ENCODE measurements around the gene IRAK2.
"Not testable (repeated sequence)": the region's sequence is repeated elsewhere in the genome, so short reads cannot be mapped to it uniquely, and the experiment has no call there.

Gene IRAK2

DNA sequence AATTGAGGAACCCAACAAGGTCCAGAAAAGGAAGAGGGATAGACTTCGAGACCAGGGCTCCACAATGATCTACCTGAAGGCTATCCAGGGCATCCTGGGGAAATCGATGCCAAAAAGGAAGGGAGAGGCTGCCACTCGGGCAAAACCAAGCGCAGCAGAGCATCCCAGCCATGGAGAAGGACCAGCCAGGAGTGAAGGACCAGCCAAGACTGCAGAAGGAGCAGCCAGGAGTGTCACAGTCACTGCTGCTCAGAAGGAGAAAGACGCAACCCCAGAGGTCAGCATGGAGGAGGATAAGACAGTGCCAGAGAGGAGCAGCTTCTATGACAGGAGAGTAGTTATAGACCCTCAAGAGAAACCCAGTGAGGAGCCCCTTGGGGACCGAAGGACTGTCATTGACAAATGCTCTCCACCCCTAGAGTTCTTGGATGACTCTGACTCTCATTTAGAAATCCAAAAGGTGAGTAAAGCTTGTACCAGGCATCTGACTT, 95.5 kb downstream of the IRAK2 start:
- no peak for FAIRE-seq

DNA sequence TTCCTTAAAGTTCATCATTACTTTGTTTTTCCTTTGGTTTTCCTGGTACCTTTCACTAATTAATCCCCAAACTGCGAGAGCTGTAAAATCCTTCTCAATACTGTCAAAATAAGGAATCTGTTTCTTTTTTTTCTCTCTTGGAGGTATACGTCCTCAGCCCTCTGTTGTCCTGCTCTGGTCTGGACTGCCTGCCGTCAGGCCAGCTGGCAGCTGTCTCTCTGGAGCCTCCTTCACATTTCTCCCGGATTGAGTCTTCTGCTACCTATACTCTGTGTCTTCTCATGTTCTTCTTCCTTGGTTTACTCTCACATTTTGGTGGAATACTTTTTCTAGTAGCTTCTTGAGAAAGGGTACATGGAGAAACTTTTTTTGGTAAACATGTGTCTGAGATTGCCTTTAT, 97.3 kb downstream of the IRAK2 start:
- FAIRE-seq: no peak

DNA sequence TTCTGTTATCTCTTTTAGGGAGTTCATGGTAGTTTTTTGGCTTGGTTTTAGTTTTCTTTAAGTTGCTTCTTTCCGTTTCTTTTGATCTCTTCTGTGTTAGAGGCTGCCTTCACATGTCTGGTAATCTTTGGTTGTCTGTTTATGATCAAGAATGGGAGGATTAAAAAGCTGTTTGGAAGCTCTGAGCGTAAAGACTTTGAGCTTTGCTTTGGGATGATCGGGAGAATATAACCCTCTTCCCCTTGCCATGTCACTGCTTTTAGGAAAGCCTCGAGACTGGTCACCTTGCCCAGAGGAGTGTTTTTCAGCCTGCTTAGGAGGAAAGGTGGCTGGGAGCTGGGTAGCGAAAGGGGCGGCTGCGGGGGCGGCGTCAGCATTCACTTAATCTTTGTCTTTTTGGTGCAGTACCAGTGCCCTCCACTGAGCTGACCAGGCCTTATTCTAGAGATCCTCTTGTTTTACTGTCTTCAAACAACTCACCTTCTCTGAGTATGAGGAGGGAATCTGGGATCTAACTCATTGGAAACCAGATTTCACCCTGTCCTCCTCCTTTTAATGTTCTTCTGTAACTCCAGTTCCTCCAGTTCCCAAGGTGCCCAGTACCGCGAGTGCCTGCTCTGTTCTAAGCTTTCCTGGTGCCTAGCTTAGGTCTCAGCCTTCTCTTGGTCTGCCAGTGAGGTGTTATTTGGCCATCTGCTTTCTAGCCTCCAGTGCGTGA, 99.1 kb downstream of the IRAK2 start:
- no peak for FAIRE-seq

DNA sequence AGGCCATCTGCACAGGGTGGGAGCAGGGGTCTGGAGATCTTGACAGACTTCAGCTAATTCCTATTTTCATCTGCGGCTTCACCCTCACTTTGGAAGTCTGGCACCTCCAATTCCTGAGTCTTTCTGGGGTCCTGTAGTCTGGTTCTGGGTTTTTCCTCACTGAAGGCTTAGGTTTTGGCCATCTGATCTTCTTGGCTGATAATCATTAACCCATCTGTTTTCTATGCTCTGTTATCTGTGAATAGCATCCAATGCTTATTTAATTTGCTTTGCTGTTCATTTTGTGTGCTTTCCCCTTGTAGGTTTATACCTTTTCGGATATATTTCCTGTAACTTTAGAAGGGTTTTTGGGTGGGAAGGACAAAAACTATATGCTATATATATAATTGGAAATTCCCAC, 101.1 kb downstream of the IRAK2 start:
- FAIRE-seq: no peak

DNA sequence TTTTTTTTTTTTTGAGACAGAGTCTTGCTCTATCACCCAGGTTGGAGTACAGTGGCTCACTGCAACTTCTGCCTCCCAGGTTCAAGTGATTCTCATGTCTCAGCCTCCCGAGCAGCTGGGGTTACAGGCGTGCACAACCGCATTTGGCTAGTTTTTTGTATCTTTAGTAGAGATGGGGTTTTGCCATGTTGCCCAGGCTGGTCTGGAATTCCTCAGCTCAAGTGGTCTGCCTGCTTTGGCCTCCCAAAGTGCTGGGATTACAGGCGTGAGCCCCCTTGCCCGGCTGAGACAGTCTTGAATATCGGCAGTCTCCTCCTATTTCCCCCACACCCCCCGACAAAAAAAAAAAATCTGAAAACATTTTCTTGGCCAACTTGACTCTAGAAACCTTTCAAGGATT, 102.2 kb downstream of the IRAK2 start:
- FAIRE-seq: not testable (repeated sequence)

DNA sequence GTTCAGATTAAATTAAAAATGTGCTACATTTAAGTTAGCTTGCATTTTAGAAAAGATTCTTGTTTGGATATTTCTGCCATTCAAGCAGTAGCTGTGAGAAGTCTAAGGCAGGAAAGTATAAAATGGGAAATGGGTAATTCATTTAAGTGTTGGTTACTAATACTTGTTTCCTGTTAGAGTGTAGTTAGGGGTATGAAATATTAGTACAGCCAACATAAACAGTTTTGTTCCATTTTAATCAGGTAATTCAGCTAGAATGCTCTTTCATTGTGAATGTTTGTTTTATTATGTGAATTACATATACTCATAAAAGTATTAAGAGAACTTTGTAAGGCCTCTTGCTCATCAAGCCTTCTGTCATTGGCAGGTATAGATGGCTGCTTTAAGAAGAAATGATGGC, 103.4 kb downstream of the IRAK2 start:
- no peak for FAIRE-seq

DNA sequence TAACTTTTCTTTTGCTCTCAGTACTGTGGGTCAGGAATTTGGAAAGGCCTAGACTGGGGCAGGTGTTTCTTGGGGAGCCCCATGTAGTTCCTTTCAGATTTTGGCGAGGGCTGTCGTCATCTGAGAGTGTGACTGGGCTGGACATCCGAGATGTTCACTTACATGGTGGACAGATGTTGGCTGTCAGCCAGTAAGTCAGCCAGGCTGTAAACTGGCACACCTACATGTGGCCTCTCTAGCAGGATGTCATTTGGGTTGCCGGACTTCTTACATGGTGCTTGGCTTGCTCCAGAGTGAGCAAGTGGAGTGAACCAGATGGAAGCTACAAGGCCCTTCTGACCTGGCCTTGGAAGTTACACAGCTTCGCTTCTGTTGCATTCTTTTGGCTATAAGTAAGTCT, 104.2 kb downstream of the IRAK2 start:
- no peak for FAIRE-seq

DNA sequence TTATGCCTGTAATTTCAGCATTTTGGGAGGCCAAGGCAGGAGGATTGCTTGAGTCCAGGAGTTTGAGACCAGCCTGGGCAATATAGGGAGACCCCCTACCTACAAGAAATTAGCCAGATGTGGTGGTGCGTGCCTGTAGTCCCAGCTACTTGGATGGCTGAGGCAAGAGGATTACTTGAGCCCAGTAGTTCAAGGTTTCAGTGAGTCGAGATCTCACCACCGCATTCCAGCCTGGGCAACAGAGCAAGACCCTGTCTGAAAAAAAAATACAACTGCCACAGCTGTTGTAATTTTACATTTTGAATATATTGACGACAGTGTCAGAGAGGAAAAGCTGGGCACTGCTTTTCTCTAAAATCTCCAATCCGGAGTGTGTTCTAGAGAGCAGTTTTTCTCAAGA, 104.7 kb downstream of the IRAK2 start:
- no peak for FAIRE-seq

DNA sequence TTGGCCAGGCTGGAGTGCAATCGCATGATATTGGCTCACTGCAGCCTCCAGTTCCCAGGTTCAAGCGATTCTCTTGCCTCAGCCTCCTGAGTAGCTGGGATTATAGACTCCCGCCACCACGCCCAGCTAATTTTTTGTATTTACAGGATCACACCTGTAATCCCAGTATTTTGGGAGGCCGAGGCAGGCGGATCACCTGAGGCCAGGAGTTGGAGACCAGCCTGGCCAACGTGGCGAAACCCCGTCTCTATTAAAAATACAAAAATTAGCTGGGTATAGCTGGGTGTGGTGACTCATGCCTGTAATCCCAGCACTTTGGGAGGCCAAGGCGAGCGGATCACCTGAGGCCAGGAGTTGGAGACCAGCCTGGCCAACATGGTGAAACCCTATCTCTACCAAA, 107.8 kb downstream of the IRAK2 start:
- FAIRE-seq: not testable (repeated sequence)

DNA sequence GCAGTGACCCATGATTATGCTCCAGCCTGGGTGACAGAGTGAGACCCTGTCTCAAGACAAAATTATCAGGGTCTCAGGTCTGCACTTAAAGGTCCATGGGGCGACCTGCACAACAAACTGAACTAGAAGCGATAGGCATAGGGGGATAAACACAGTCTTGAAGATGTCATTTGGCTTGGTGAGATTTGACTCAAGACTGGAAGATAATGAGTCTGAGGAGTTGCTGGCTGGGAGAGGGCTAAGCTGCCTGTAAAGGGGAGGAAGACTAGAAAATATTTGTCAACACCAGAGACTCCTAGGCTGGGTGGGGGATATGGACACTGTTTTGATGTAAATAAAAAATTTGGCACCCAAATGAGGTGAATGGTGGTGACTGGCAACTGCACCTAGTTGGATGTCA, 108.3 kb downstream of the IRAK2 start:
- FAIRE-seq: no peak

DNA sequence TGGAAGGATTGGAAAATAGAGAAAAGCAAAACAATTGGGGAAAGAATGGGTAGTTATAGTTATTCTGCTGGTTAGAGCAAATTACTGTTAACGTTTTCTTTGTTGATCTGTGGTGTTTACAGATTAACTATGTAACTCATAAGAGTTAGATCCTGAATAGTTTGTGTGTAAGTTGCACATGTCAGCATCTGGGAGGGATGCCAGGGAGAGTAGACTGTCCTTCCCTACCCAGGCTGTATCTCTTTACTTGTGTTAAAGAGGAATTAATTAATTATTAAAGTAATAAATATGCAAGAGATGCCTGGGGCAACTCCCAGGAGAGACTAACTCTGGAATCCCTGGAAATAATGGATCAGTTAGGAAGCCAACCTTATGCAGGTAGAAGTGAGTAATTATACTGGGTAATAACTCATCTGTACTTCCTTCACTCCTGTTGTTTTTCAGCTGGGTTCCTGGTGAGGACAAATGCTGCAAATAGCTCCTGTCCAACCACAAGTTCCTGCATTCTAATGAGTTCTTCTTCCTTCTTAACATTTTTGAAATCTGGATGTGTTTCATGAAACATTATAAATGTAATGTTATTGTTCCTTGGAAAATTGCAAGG, 109.1 kb downstream of the IRAK2 start:
- no peak for FAIRE-seq

DNA sequence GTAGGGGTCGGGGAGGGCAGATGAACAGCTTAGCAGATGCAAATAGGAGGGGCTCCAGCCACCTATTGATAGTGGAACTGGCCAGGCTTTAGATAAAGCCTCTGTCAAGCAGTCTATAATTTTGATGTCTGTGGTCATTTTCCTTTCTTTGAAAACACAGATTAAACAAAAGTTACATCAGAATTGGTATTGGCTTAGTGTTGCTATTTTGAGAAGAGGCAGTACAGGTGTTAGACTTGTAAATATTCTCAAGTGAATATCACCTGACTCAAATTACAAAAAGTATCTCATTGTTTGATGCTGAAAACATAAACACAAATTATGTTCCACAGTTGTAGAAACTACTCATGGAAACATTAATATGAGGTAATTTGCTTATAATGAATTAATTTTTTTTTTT, 109.9 kb downstream of the IRAK2 start:
- FAIRE-seq: no peak

DNA sequence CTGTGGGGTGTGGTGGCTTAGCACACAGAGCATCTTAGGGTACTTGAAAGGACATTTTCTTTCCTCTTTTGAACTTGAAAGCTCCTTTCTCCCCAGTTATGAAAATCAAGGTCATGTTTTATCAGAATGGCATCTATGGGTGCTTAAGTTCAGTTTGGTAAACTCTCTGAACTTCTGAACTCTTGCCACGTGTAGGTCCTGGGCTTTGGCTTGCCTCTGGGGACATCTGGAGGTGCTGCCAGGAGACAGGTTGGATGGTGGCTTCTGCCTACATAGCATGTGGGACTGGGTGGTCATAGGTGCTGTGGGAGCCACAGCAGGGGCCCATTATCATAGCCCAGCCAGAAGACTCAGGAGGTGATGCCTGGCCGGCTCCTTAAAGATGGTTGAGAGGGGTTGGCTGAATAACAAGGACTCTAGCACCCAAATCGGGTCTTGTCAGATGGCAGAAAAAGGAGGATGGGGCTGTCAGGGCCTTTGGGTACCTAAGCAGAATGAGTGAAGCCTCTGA, 112.5 kb downstream of the IRAK2 start:
- FAIRE-seq: no peak

DNA sequence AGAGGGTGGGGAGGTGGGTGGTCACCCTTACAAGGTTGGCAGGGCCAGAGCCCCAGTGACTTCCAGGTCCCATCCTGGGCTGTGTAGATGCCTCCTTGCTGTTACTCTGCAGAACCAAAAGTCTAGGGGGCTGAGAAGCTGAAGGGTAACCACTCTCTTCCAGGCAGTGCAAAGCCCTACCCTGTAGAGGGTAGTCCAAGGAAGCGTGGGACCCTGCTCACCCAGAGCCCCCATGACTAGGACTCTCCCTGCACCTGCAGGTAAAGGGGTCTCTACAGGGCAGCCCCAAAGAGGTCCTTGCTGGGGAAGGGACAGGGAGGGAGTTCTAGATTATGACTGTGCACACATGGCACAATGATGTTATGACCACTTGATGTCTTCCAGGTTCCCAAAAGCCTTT, 113.8 kb downstream of the IRAK2 start:
- FAIRE-seq: no peak

DNA sequence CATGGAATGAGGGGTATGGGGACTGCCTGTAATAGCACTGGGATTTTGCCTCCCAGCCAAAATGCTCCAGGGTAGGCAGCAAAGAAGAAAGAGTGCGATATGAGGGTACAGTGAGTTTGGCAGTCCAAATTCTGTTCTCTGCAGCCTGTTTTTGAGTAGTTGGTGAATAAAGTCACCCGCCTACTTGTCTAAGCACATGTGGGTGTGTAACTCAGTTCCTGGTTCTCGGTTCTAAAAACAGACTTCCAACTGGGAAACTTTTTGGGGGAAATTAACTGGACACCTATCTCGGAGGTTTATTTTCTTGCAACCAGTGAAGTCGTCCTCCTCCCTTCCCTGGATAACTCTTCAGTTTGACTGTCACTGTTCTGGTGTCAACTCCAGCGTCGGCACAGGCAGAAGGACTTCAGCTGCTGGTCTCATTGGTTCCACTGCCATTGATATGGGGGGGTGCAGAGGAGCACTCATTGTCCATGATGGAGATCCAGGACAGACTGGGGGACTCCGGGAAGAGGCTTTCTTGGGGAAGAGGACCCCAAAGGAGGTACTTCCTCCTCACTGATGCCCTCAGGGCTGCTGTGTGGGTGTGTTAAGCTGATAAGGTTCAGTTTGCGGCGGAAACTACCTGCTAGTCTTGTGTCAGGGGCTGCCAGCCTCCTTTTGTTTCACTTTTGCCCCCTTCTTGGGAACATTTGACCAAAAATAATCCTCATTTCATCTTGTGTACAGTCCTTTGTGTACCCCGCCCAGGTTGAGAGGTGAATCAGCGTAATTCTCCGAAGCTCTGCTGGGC, 114.9 kb downstream of the IRAK2 start:
- FAIRE-seq: no peak

DNA sequence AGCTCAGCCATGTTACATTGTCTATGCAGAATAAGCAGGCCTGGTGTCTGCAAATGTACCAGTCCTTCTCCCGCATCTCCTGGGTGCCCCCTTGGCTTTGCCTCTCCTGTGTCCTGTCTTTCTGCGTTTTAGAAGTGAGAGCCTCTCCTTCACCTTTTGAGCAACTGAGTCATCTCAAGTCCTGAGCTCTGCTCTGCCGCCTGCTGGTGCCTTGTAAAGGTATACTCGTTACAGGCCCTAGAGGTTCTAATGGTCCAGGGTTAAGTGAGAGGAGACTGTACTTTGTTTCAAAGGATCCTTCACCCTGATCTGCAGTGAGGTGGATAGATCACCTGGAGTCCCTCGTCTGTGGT, 115.4 kb downstream of the IRAK2 start:
- no peak for FAIRE-seq

DNA sequence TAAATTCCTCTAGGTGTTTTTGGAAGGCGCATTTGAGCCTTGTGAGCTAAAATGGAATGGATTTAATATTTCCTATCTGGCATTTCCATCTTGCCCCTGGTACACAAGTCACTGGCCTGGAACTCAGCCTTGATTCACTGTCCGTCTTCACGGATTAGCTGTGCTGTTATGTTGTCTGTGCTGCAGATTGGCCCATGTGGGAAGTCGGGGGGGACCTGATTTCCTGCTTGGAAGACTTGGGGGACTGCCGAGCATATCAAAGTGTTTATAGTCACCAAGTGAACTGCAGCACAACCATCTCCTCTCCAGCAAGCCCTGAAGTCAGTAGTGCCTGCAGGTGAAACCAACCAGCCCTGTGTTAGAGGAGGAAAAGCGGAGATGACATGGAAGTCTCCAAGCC, 115.9 kb downstream of the IRAK2 start:
- no peak for FAIRE-seq

DNA sequence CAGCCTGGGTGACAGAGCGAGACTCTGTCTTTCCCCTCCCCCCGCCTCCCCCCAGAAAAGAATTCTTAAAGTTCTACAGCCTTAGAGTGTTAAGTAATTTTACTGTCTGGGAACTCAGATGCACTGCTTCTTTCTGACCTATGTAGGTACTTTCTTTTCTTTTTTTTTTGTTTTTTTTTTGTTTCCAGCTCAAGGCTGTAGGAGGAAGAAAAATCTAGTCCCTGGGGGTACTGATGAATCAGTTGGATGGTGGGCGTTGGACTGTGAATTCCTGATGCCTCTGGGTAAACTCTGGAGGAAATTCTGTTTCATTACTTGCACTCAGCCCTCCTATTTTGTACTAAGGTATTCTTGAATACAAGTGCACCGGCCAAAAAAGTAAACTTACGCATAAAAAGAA, 117.2 kb downstream of the IRAK2 start:
- no peak for FAIRE-seq

DNA sequence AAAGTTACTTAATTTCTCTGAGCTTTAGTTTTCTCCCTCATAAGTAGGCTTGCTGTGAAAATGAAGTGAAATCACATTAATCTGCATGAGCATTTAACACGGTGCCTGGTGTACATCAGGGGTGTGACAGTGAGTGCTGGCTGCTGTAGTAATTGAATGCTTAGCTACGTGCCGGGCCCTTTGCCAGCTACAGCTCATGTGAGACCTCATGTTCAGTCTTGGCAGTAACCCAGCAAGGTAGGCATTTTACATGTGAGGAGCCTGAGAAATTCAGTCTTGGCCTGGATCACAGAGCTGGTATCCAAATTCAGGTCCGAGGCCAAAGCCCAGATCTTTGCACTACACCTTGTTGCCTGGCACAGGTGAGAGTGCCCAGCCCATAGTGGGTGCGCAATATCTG, 118.9 kb downstream of the IRAK2 start:
- no peak for FAIRE-seq

DNA sequence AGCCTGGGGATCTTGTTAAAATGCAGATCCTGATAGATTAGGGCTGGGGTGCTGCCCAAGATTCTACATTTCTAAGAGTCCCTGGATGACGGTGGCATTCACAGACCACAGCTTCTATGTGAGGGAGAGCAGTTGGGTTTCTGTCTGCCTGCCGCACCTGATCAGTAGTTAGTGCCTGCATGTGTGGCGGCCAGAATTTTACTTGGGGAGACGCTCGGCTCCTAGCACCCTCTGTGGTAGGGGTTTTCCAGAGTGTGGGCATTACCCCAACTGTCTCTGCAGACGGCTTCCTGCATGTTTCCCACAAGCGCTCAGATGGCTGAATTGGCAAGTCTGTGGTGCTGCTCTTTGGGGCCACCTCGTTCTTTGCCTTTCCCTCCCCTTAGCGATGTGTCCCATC, 119.8 kb downstream of the IRAK2 start:
- no peak for FAIRE-seq

DNA sequence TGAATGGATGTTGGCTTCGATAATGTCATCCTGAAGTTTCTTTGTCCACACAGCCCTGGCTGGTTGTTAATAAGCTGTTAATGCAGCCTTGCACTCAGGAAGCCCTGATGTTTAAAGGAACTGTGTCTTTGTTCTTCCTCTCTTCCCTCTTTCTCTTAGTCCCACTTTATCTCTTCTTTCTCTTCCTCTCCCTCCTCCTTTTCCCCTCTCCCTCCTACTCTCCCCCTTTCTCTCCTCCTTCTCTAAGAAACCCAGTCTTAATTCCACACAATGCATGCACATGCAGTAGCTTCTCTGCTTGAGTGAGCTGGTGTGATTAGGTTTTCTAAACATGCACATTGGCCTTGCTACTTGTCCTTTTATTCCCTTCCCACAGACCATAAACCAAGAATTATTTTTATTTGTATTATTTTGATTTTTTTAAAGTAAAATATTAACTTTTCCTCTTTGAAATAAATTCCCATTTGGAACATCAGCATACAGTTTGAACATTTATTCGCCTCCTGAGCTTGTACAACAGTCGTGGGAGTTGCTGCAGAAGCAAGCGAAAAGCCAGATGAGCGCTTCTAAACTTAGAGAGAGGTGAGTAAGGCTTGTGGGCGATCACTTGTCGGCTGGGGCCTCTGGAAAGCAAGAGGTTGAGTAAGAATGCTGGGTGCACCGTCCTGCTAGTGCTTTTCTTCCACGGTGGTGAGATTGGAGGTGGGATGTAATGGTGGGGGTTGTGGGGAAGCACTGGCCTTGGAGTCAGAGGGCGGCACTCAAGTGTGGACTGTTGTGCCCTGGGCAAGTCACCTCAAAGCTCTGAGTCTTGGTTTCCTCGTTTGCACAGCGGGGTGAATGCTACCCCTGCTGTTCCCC, 120.8 kb downstream of the IRAK2 start:
- FAIRE-seq: no peak

DNA sequence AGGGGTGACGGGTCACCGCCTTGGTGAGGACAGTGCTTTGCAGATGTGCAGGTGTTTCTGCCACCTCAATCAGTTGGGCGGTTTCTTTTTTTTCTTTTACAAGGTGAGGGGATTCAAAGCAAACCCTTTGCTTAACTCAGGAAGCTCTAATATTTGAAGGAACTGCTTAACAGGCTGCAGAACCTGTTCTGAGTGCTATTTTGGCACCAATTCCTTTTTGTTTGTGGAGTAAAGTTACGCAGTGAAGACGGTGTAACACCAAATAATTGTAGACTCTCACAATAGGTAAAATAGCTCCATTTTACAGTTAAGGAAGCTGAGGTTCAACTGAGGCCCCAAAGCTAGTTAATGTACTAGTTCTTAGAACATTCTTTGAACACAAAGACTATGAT, 121.4 kb downstream of the IRAK2 start:
- FAIRE-seq: no peak
